ENCODE data around the gene C1orf167. TPM values are rescaled to one million over a fixed set of nuclear protein-coding genes. Genes with fewer than 3 reads are reported as not detected.

C1orf167 gene
- total and polyA plus RNA-seq, 4 experiments from 2014 or later, result not detected

DNA sequence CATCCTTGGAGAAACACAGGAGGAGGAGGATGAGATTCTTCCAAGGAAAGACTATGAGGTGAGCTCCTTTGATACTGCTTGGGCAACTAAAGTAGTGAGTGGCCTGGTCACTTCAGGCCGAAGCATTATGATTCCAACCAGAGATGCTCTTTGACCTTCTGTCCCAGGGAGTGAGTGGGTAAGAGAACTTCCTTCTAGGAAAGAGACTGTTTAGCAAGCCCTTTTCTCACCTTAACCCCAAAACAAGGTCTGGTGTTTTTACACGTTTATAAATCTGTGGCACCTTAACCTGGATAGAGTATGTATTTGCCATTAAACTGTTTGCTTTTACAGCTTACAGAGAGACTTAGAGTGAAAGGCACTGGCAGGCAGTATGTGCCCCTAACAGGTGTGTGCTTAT is 45.1 kb downstream of the C1orf167 start:
- Histone ChIP-seq H3K4me1 (ENCODE audit: insufficient read depth, low read length) (peaks cover 53% of the 10 kb centered on the region), H3K27me3 (ENCODE audit: insufficient read depth, low read length) (no peaks in the 10 kb centered on the region), H3K27ac (ENCODE audit: low read depth, low read length) (peak overlapping the region; percentile 73), H3K36me3 (ENCODE audit: insufficient read depth, low read length) (no peaks in the 10 kb centered on the region), H3K9me3 (ENCODE audit: control insufficient read depth in 1 of 2, low read length in 2 of 2) (no peaks in the 10 kb centered on the region), H3K4me3 (ENCODE audit: low read length in 2 of 2) (peak overlapping the region in 1 of 2 donors; percentile 86)
- Mint-ChIP-seq H3K36me3 (peaks cover 0 to 30% of the 10 kb centered on the region in 2 donors), H3K4me1 (peaks cover 35 to 65% (median 52%) of the 10 kb centered on the region in 4 donors), H3K4me3 (peak overlapping the region; percentile 65 to 100 (median 98)), H3K27ac (peak overlapping the region; percentile 92 to 100 (median 99)), H3K9me3 (peaks cover 0 to 1% (median 0%) of the 10 kb centered on the region in 8 donors), H3K27me3 (no peaks in the 10 kb centered on the region)
- CTCF ChIA-PET (ENCODE audit: partially characterized antibody), result interaction anchor here (1.1 to 1.8 kb wide), 3 partner anchors 19 to 103 kb away, joined by 3 to 7 read pairs (median 5); no protein-coding TSS in a partner anchor
- no peak for DNase-seq
- POLR2A ChIA-PET (ENCODE audit: partially characterized antibody), result interaction anchor here (1.3 to 3.0 kb wide), 8 partner anchors 9 to 546 kb away, joined by 3 to 80 read pairs (median 5); partner anchors contain the start of gene AGTRAP
- intact Hi-C loops (cut with micrococcal nuclease), result loop anchor here (2.0 to 10.0 kb wide), 6 partner anchors 22 to 1295 kb away; partner anchors contain the start of genes AGTRAP, MAD2L2, MFN2 and MTOR

DNA sequence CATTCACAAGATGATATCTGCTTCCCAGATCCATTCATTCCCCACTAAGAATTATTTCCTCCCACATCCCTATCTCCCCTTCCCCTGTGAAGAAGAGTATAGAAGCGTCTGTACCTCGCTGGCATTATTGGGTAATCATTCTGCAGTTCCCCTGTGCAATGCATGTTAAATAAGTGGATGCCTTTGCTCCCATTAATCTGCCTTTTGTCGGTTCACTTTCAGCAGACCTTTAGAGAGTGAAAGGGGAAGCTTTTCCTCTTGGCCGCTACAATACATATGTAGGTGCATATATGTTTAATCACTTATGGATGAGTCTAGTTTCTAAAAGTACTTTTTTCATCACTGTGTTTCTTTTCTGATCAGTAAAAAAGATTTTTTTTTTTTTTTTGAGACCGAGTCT is 51.0 kb downstream of the C1orf167 start:
- Mint-ChIP-seq H3K4me3 (no peak overlapping the region), H3K36me3 (peaks cover 26 to 39% of the 10 kb centered on the region in 2 donors)

DNA sequence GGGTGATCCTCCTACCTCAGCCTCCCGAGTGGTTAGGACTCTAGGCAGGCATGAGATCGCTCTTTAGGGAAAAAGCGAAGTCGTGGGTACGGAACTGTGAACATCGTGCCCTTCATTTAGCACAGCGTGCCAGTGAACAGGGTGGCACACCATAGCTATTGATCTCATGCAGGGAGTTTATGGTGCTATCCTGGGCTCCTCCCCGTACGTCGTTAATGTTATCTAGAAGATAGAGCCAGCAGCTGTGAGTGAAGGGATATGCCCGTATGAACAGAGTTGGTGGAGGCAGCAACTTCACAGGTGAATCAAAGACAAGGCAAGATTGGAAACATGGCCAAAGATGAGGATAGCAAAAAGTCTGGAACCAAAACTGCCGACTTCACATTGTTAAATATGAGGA is 55.2 kb downstream of the C1orf167 start:
- no peaks in the 10 kb centered on the region for H3K4me1 ChIP-seq (ENCODE audit: insufficient read depth, low read length)
- ChIA-PET POLR2A (ENCODE audit: partially characterized antibody) (no interaction called here), CTCF (ENCODE audit: partially characterized antibody) (no interaction called here)
- peaks cover 25% of the 10 kb centered on the region for H3K36me3 ChIP-seq (ENCODE audit: insufficient read depth, low read length)
- H3K27me3 Mint-ChIP-seq, result no peaks in the 10 kb centered on the region
- peaks cover 35 to 49% of the 10 kb centered on the region in 2 donors for H3K36me3 Mint-ChIP-seq
- no peaks in the 10 kb centered on the region for H3K9me3 ChIP-seq (ENCODE audit: control insufficient read depth in 1 of 2, low read length in 2 of 2)
- no peak for DNase-seq
- H3K4me1 Mint-ChIP-seq, result peaks cover 0 to 4% (median under 1%) of the 10 kb centered on the region in 4 donors
- no peaks in the 10 kb centered on the region for H3K9me3 Mint-ChIP-seq
- no peak overlapping the region for H3K27ac Mint-ChIP-seq
- no peak overlapping the region for H3K27ac ChIP-seq (ENCODE audit: low read depth, low read length)
- no peaks in the 10 kb centered on the region for H3K27me3 ChIP-seq (ENCODE audit: insufficient read depth, low read length)
- H3K4me3 ChIP-seq (ENCODE audit: low read length in 2 of 2), result no peak overlapping the region
- intact Hi-C loops (cut with micrococcal nuclease), result no loop called here
- no peak overlapping the region for H3K4me3 Mint-ChIP-seq

More for the DNA sequence above, 51.0 kb downstream of the C1orf167 start:
- CTCF ChIA-PET (ENCODE audit: partially characterized antibody), result no interaction called here
- H3K4me3 ChIP-seq (ENCODE audit: low read length in 2 of 2), result no peak overlapping the region
- Mint-ChIP-seq H3K9me3 (no peaks in the 10 kb centered on the region), H3K27me3 (no peaks in the 10 kb centered on the region), H3K4me1 (peaks cover 5 to 11% (median 9%) of the 10 kb centered on the region in 4 donors), H3K27ac (no peak overlapping the region)
- H3K27ac ChIP-seq (ENCODE audit: low read depth, low read length), result no peak overlapping the region
- peaks cover 3% of the 10 kb centered on the region for H3K4me1 ChIP-seq (ENCODE audit: insufficient read depth, low read length)
- H3K9me3 ChIP-seq (ENCODE audit: control insufficient read depth in 1 of 2, low read length in 2 of 2), result no peaks in the 10 kb centered on the region
- H3K27me3 ChIP-seq (ENCODE audit: insufficient read depth, low read length), result no peaks in the 10 kb centered on the region
- no peak for DNase-seq
- intact Hi-C loops (cut with micrococcal nuclease), result no loop called here
- POLR2A ChIA-PET (ENCODE audit: partially characterized antibody), result no interaction called here
- peaks cover 16% of the 10 kb centered on the region for H3K36me3 ChIP-seq (ENCODE audit: insufficient read depth, low read length)

DNA sequence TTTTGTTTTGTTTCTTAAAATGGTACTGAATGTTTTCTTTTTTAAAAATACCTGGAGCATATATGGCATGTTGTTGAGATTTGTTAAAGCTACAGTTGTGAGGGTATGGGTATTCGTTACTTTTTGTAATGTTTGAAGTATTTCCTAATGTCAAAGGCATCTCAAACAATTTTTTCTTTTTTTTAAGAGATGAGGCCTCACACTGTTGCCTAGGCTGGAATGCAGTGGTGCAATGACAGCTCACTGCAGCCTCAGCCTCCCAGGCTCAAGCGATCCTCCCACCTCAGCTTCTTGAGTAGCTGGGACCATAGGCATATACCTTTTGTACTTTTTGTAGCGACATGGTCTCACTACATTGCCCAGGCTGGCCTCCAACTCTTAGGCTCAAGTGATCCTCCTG is 60.1 kb downstream of the C1orf167 start:
- Mint-ChIP-seq H3K27me3 (no peaks in the 10 kb centered on the region), H3K36me3 (peaks cover 22 to 51% of the 10 kb centered on the region in 2 donors), H3K4me3 (peak overlapping the region in 1 of 8 donors; percentile 48), H3K27ac (no peak overlapping the region), H3K4me1 (no peaks in the 10 kb centered on the region), H3K9me3 (no peaks in the 10 kb centered on the region)
- Histone ChIP-seq H3K9me3 (ENCODE audit: control insufficient read depth in 1 of 2, low read length in 2 of 2) (no peaks in the 10 kb centered on the region), H3K27me3 (ENCODE audit: insufficient read depth, low read length) (no peaks in the 10 kb centered on the region), H3K4me3 (ENCODE audit: low read length in 2 of 2) (no peak overlapping the region), H3K4me1 (ENCODE audit: insufficient read depth, low read length) (no peaks in the 10 kb centered on the region), H3K36me3 (ENCODE audit: insufficient read depth, low read length) (peaks cover 19% of the 10 kb centered on the region), H3K27ac (ENCODE audit: low read depth, low read length) (no peak overlapping the region)
- no peak for DNase-seq
- POLR2A ChIA-PET (ENCODE audit: partially characterized antibody), result no interaction called here
- intact Hi-C loops (cut with micrococcal nuclease), result no loop called here
- CTCF ChIA-PET (ENCODE audit: partially characterized antibody), result no interaction called here

DNA sequence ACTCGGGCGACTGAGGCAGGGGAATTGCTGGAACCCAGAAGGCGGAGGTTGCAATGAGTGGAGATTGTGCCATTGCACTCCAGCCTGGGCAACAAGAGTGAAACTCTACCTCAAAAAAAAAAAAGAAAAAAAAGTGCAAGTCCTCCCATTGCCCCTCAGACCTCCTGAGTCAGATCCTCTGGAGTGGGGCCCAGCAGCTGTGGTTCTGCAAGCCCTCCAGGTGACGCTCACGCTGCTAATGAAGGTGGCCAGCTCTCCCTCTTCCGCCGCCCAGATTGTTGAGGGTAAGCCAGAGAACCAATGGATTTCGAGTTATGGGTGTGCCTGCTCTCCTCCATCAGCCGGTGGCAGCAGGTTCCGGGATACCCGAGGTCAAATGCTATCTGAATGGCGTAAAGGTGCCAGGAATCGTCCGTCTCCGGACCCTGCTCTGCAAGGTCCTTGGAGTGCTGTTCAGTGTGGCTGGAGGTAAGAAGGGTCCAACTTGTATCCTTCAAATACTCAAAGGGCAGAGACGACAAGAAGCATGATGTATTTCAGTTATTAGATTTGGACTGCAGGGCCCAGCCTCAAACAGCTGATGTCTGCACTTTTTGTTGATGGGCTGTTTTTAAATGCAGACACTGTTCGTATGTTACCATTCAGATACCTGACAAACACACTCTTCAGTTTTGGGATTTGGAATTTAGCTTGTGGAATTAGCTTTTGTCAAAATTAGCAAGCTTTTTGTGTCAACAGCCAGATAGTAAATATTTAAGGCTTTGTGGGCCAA is 61.6 kb downstream of the C1orf167 start:
- Mint-ChIP-seq H3K9me3 (no peaks in the 10 kb centered on the region), H3K27ac (no peak overlapping the region), H3K36me3 (peaks cover 26 to 53% of the 10 kb centered on the region in 2 donors), H3K4me3 (no peak overlapping the region), H3K27me3 (no peaks in the 10 kb centered on the region), H3K4me1 (no peaks in the 10 kb centered on the region)
- H3K36me3 ChIP-seq (ENCODE audit: insufficient read depth, low read length), result peaks cover 23% of the 10 kb centered on the region
- H3K27me3 ChIP-seq (ENCODE audit: insufficient read depth, low read length), result no peaks in the 10 kb centered on the region
- H3K4me3 ChIP-seq (ENCODE audit: low read length in 2 of 2), result no peak overlapping the region
- no peak for DNase-seq
- intact Hi-C loops (cut with micrococcal nuclease), result no loop called here
- CTCF ChIA-PET (ENCODE audit: partially characterized antibody), result no interaction called here
- no peaks in the 10 kb centered on the region for H3K9me3 ChIP-seq (ENCODE audit: control insufficient read depth in 1 of 2, low read length in 2 of 2)
- no peaks in the 10 kb centered on the region for H3K4me1 ChIP-seq (ENCODE audit: insufficient read depth, low read length)
- H3K27ac ChIP-seq (ENCODE audit: low read depth, low read length), result no peak overlapping the region
- POLR2A ChIA-PET (ENCODE audit: partially characterized antibody), result no interaction called here

DNA sequence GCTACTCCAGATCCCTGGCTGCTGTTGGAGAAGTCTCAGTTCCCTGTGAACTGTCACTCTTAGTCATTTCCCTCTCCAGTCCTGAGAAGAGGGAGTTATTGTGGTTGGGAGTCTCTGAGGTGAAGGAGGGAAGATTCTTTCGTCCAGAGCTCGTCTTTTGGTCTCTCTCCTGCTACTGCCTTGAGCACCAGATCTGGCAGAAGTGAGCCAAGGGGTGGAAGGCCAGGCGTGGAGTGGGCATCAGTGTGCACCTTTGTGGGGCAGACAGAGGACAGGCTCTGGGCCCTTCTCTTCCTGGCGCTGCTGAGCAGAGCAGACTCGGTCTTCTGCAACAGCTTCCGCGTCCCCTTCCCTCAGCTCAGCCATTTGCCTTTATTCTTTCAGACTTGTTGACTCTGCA is 63.1 kb downstream of the C1orf167 start:
- H3K27ac Mint-ChIP-seq, result no peak overlapping the region
- Histone ChIP-seq H3K27me3 (ENCODE audit: insufficient read depth, low read length) (no peaks in the 10 kb centered on the region), H3K36me3 (ENCODE audit: insufficient read depth, low read length) (peaks cover 28% of the 10 kb centered on the region), H3K9me3 (ENCODE audit: control insufficient read depth in 1 of 2, low read length in 2 of 2) (no peaks in the 10 kb centered on the region), H3K4me3 (ENCODE audit: low read length in 2 of 2) (no peak overlapping the region), H3K27ac (ENCODE audit: low read depth, low read length) (no peak overlapping the region), H3K4me1 (ENCODE audit: insufficient read depth, low read length) (no peaks in the 10 kb centered on the region)
- POLR2A ChIA-PET (ENCODE audit: partially characterized antibody), result no interaction called here
- H3K27me3 Mint-ChIP-seq, result no peaks in the 10 kb centered on the region
- no peak overlapping the region for H3K4me3 Mint-ChIP-seq
- DNase-seq, result no peak
- no peaks in the 10 kb centered on the region for H3K4me1 Mint-ChIP-seq
- intact Hi-C loops (cut with micrococcal nuclease), result no loop called here
- CTCF ChIA-PET (ENCODE audit: partially characterized antibody), result no interaction called here
- no peaks in the 10 kb centered on the region for H3K9me3 Mint-ChIP-seq
- H3K36me3 Mint-ChIP-seq, result peaks cover 27 to 51% of the 10 kb centered on the region in 2 donors

GRCh38 chr1:11826946-11827345 is 65.0 kb downstream of the C1orf167 start:
- Mint-ChIP-seq H3K27ac (peak overlapping the region in 1 of 7 donors; percentile 48), H3K4me1 (no peaks in the 10 kb centered on the region), H3K36me3 (peaks cover 27 to 55% of the 10 kb centered on the region in 2 donors), H3K27me3 (no peaks in the 10 kb centered on the region), H3K9me3 (no peaks in the 10 kb centered on the region), H3K4me3 (no peak overlapping the region)
- Histone ChIP-seq H3K9me3 (ENCODE audit: control insufficient read depth in 1 of 2, low read length in 2 of 2) (no peaks in the 10 kb centered on the region), H3K36me3 (ENCODE audit: insufficient read depth, low read length) (peaks cover 28% of the 10 kb centered on the region), H3K4me3 (ENCODE audit: low read length in 2 of 2) (no peak overlapping the region), H3K4me1 (ENCODE audit: insufficient read depth, low read length) (no peaks in the 10 kb centered on the region), H3K27me3 (ENCODE audit: insufficient read depth, low read length) (no peaks in the 10 kb centered on the region), H3K27ac (ENCODE audit: low read depth, low read length) (no peak overlapping the region)
- intact Hi-C loops (cut with micrococcal nuclease), result no loop called here
- no peak for DNase-seq
- ChIA-PET POLR2A (ENCODE audit: partially characterized antibody) (no interaction called here), CTCF (ENCODE audit: partially characterized antibody) (no interaction called here)
